Adrenal gland (tissue), 12 donors: ENCODE results near the gene TGFB2. TPM values are rescaled to one million over a fixed set of nuclear protein-coding genes. Genes with fewer than 3 reads are reported as not detected.

Experiments used
- DNase-seq, 7 donors: peaks; one replicate each; pipeline ENCODE4 v3.0.0-alpha.2; 2019 to 2020
- H3K27ac ChIP-seq, 5 donors: fragments of 200-600 bp; sonication (generic) in 4 of 5; 1 replicate in 3 of 5; 2 replicates in 2 of 5; pipeline versions ENCODE4 v1.5.1 to v1.8.0; 2016 to 2020; ENCODE audit warnings: mild to moderate bottlenecking in 1 of 5
- H3K27me3 ChIP-seq: fragments of 200-600 bp; 2 replicates; pipeline ENCODE4 v1.8.0; 2021
- H3K36me3 ChIP-seq, 2 donors: fragments of 200-600 bp; replicated peaks in 1 of 2; 1 replicate in 1 of 2; 2 replicates in 1 of 2; pipeline versions ENCODE4 v1.5.1 to v1.8.0; 2018 to 2022
- H3K4me1 ChIP-seq, 2 donors: fragments of 200-600 bp; replicated peaks in 1 of 2; 1 replicate in 1 of 2; 2 replicates in 1 of 2; pipeline versions ENCODE4 v1.5.1 to v1.8.0; 2018 to 2021
- H3K4me3 ChIP-seq, 4 donors: fragments of 200-600 bp; sonication (generic) in 3 of 4; one replicate each; pipeline ENCODE4 v1.5.1; 2016 to 2018
- H3K9me3 ChIP-seq, 3 donors: fragments of 200-600 bp; sonication (generic) in 1 of 3; replicated peaks in 1 of 3; 1 replicate in 2 of 3; 2 replicates in 1 of 3; pipeline versions ENCODE4 v1.5.1 to v1.8.0; 2016 to 2021
- POLR2A ChIP-seq, 2 donors: fragments of 450-650 bp; IDR thresholded peaks; one replicate each; pipeline ENCODE4 v1.6.1; 2017; ENCODE audit warnings: antibody characterized with exemption in 2 of 2, mild to moderate bottlenecking in 2 of 2, moderate library complexity in 1 of 2
- WGBS, 4 donors: extraction: QIAGEN DNeasy Blood & Tissue Kit in 2 of 4; methylation state at CpG; one replicate each; pipeline versions ENCODE4 v1.1.5 to v1.1.7; 2013 to 2017; 5-methylcytosine and 5-hydroxymethylcytosine counted together
- intact Hi-C, 2 donors: fragments of 100-400 bp; cut with DNase I; formaldehyde crosslinking; loops; one replicate each; pipeline versions ENCODE4 v1.14.1 to v1.15.0; 2022 to 2023
- polyA plus RNA-seq, 3 donors: library from polyadenylated mRNA; stranded (reverse); fragments of 200-250 nt in 2 of 3; fragments of 350-450 nt in 1 of 3; fragmentation: Illumina TruSeq in 1 of 3; extraction: RNeasy Lipid Tissue Mini Kit (QIAGEN cat#74804) in 1 of 3; gene quantifications; one replicate each; pipeline ENCODE4 v1.2.3, GENCODE V29; 2013 to 2014
- total RNA-seq, 9 donors: library from RNA; depleted of rRNA in 4 of 9; stranded (reverse); fragments of >200 nt in 4 of 9; fragments of 120-200 nt in 1 of 9; fragmentation: NEBNext Ultra II Directional in 1 of 9; extraction: Animal tissue kit (Norgen Biotek cat#: 25700) in 1 of 9; gene quantifications; one replicate each; pipeline versions ENCODE4 v1.1.0 to v1.2.4, GENCODE V29; 2013 to 2023
- TF ChIP-seq, protein P1 (sequence below), 6 experiments: fragments of 450-650 bp in 4 of 6; fragments of 200-600 bp in 2 of 6; sonication (generic) in 1 of 6; IDR thresholded peaks; 1 replicate in 5 of 6; 2 replicates in 1 of 6; pipeline versions ENCODE4 v1.5.1 to v1.8.0; 2016 to 2021; ENCODE audit warnings: antibody characterized with exemption in 6 of 6, mild to moderate bottlenecking in 2 of 6, moderate library complexity in 1 of 6
- donor health status: healthy with polysubstance abuse.
- donor health status: Bipolar disorder and iron deficiency.
- donor health status: DM: yes; HTN: yes; CAD: no.
- donor health status: DM: no; HTN: no; CAD: no.
- donor health status: DM: no; HTN: no; CAD: no.
- donor health status: DM: yes; HTN: yes; CAD: no.

TGFB2 gene
- total and polyA plus RNA-seq, 12 donors: 0.24 to 4.2 (median 1.7) TPM

DNA sequence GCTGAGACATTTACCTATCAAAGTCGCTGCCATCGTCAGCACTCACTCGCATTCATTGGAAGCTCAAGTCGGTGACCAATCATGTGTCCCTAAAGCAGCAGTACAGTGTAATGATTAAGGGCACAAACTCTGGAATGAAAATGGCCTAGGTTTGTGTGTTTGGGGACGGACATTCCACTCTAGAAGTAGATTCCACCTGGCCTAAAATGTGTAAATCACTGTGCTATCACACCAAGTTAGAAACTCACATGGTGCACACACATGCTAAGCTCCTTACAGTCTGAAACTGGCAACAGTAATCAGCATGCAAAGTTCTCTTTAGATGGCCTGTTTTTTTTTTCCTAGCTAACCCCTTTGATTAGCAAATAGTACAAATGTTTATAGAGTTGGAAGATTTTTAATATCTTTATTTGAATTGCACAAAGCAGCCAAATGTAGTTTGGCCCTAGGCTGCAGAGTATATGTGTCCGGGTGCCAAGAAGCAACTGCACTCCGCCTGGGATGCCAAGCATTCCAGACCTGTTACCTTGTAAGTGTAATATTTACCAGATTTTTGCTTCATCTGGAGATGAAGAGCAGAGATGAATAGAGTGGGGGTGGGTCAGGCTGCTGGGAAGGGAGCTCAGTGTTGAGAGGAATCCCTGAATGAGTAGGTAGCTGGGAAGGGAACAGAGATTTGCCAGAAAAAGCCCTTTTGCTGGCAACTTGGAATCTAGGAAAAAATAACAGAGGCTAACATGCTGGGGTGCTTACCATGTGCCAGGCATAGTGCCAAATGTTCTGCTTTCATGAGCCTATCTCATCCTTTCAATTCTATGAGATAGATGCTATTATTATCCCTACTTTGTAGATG lies 35.2 kb downstream of the TGFB2 start:
- no peak for TF ChIP-seq POLR2A (IDR thresholded peaks at IDR 0.05)
- TF ChIP-seq, protein P1, sequence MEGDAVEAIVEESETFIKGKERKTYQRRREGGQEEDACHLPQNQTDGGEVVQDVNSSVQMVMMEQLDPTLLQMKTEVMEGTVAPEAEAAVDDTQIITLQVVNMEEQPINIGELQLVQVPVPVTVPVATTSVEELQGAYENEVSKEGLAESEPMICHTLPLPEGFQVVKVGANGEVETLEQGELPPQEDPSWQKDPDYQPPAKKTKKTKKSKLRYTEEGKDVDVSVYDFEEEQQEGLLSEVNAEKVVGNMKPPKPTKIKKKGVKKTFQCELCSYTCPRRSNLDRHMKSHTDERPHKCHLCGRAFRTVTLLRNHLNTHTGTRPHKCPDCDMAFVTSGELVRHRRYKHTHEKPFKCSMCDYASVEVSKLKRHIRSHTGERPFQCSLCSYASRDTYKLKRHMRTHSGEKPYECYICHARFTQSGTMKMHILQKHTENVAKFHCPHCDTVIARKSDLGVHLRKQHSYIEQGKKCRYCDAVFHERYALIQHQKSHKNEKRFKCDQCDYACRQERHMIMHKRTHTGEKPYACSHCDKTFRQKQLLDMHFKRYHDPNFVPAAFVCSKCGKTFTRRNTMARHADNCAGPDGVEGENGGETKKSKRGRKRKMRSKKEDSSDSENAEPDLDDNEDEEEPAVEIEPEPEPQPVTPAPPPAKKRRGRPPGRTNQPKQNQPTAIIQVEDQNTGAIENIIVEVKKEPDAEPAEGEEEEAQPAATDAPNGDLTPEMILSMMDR (IDR thresholded peaks at IDR 0.05): no peak
- intact Hi-C loops: no loop called here
- peaks cover 0 to under 1% of the 10 kb centered on the region in 2 donors for H3K4me1 ChIP-seq
- DNase-seq: no peak
- no peaks in the 10 kb centered on the region for H3K9me3 ChIP-seq
- 88 to 92% (median 90%) methylated on average over 7 of the region's 7 CpGs for WGBS, 4 donors
- no peak overlapping the region for H3K4me3 ChIP-seq
- no peaks in the 10 kb centered on the region for H3K36me3 ChIP-seq
- no peaks in the 10 kb centered on the region for H3K27me3 ChIP-seq
- no peak overlapping the region for H3K27ac ChIP-seq

DNA sequence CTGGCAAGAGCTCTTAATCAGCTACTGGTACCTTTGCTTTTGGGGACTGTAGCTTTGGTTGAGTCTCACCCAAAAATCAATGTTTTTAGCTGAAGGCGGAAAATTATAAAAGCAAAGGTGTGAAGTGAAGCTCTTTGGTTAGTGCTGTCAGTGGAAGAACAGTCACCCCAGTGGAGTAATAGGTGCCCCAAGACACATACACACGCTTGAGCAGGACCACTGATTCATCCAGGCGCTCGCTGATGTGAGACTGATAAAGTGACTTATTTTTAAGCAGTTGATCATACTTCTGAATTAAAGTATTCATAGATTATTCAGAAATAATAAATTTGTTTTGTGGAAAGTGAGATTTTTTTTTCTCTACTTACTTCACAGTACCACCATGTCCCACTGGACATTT lies 37.1 kb downstream of the TGFB2 start:
- intact Hi-C loops: no loop called here
- Histone ChIP-seq H3K27me3 (no peaks in the 10 kb centered on the region), H3K27ac (no peak overlapping the region), H3K9me3 (no peaks in the 10 kb centered on the region), H3K4me3 (no peak overlapping the region), H3K4me1 (no peaks in the 10 kb centered on the region), H3K36me3 (no peaks in the 10 kb centered on the region)
- 94 to 98% (median 97%) methylated on average over 4 of the region's 4 CpGs for WGBS, 4 donors
- DNase-seq: no peak
- TF ChIP-seq POLR2A (IDR thresholded peaks at IDR 0.05): no peak
- TF ChIP-seq, protein P1 (IDR thresholded peaks at IDR 0.05): no peak

DNA sequence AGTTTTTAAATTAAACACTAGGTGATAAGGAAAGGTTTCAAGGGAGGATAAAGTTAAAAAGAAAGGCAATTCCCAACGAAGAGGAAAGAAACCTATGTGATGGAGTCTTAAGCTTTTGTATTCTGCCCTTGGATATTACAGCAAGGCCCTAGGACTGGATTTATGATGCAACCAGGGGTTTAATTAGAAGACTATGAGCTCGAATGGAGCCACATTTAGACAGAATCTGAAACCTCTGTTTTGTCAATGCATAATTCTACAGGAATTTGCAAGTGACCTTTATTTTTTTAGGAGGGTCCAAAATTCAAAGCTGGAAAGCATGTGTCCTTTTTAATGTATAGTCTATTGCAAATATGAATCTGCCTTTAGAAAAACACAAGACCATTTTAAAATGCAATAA lies 37.9 kb downstream of the TGFB2 start:
- H3K4me1 ChIP-seq: no peaks in the 10 kb centered on the region
- TF ChIP-seq, protein P1 (IDR thresholded peaks at IDR 0.05): no peak
- TF ChIP-seq POLR2A (IDR thresholded peaks at IDR 0.05): no peak
- H3K36me3 ChIP-seq: no peaks in the 10 kb centered on the region
- DNase-seq: no peak
- H3K27me3 ChIP-seq: no peaks in the 10 kb centered on the region
- H3K27ac ChIP-seq: no peak overlapping the region
- H3K9me3 ChIP-seq: no peaks in the 10 kb centered on the region
- WGBS, 4 donors: 66 to 83% (median 73%) methylated on average over 2 of the region's 2 CpGs
- intact Hi-C loops: no loop called here
- H3K4me3 ChIP-seq: no peak overlapping the region

DNA sequence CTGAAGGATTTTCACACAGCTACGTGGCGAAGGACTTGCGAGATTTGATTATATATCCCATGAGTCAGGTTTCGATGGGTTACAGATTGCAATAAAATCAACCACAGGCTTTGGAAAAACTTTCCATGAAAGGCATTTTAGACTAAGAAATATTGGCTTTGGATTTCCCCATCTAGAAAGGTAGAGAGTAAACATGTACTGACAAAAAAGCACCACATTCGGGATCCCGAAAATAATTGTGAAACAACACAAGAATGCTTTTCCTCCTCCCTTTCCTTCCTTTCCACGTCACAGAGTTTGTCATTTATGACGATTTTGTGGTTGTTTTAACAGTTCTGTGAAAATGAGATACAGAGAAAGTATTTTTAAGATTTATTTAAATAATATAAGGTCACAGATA lies 38.5 kb downstream of the TGFB2 start:
- Histone ChIP-seq H3K9me3 (no peaks in the 10 kb centered on the region), H3K27me3 (no peaks in the 10 kb centered on the region), H3K27ac (no peak overlapping the region), H3K36me3 (no peaks in the 10 kb centered on the region), H3K4me1 (no peaks in the 10 kb centered on the region), H3K4me3 (no peak overlapping the region)
- 71 to 80% (median 75%) methylated on average over 8 of the region's 8 CpGs for WGBS, 4 donors
- intact Hi-C loops: no loop called here
- TF ChIP-seq, protein P1 (IDR thresholded peaks at IDR 0.05): no peak
- no peak for DNase-seq
